H9 (cell line): ENCODE data around the gene LTF. TPM values are rescaled to one million over a fixed set of nuclear protein-coding genes. Genes with fewer than 3 reads are reported as not detected.

ENCODE experiments used
- DNase-seq: peaks from one replicate; pipeline ENCODE4 v3.0.0-alpha.2; 2017
- H2AFZ ChIP-seq: one replicate; pipeline ENCODE4 v1.6.1; 2013; ENCODE audit warnings: mild to moderate bottlenecking, low read length, control low read depth, moderate library complexity
- H2AK5ac ChIP-seq: 2 replicates; pipeline ENCODE4 v1.6.1; 2013; ENCODE audit warnings: low read length, control low read depth, mixed read lengths; ENCODE audit not compliant: insufficient read length
- H2BK120ac ChIP-seq: one replicate; pipeline ENCODE4 v1.6.1; 2013; ENCODE audit warnings: low read depth, mild to moderate bottlenecking, low read length, control low read depth, inconsistent platforms; ENCODE audit not compliant: poor library complexity, severe bottlenecking
- H2BK12ac ChIP-seq: 2 replicates; pipeline ENCODE4 v1.6.1; 2013; ENCODE audit warnings: low read length, control low read depth, mixed read lengths, low read depth; ENCODE audit not compliant: insufficient read length
- H2BK15ac ChIP-seq: 2 replicates; pipeline ENCODE4 v1.6.1; 2013; ENCODE audit warnings: low read depth, low read length, control low read depth
- H2BK20ac ChIP-seq: one replicate; pipeline ENCODE4 v1.6.1; 2013; ENCODE audit warnings: low read depth, mild to moderate bottlenecking, low read length, control low read depth, inconsistent platforms; ENCODE audit not compliant: poor library complexity, severe bottlenecking
- H2BK5ac ChIP-seq: 2 replicates; pipeline ENCODE4 v1.6.1; 2013; ENCODE audit warnings: low read length, control low read depth, mixed read lengths; ENCODE audit not compliant: insufficient read length
- H3K14ac ChIP-seq: 2 replicates; pipeline ENCODE4 v1.6.1; 2013; ENCODE audit warnings: low read length, control low read depth; ENCODE audit not compliant: insufficient read depth
- H3K18ac ChIP-seq: 2 replicates; pipeline ENCODE4 v1.6.1; 2013; ENCODE audit warnings: low read depth, mild to moderate bottlenecking, mixed read lengths, low read length, control low read depth; ENCODE audit not compliant: insufficient read length
- H3K23ac ChIP-seq: 2 replicates; pipeline ENCODE4 v1.6.1; 2013; ENCODE audit warnings: low read length, control low read depth, mixed read lengths, low read depth; ENCODE audit not compliant: insufficient read length
- H3K23me2 ChIP-seq: 2 replicates; pipeline ENCODE4 v1.6.1; 2013; ENCODE audit warnings: low read depth, mild to moderate bottlenecking, mixed read lengths, low read length, control low read depth; ENCODE audit not compliant: insufficient read length, poor library complexity, severe bottlenecking
- H3K27ac ChIP-seq: 2 replicates; pipeline ENCODE4 v1.5.1; 2013; ENCODE audit warnings: low read length, control low read depth, mixed read lengths, low read depth; ENCODE audit not compliant: insufficient read length
- H3K27me3 ChIP-seq: 2 replicates; pipeline ENCODE4 v1.6.1; 2013; ENCODE audit warnings: low read length, control low read depth, inconsistent platforms; ENCODE audit not compliant: insufficient read depth
- H3K4ac ChIP-seq: 2 replicates; pipeline ENCODE4 v1.6.1; 2013; ENCODE audit warnings: low read depth, mild to moderate bottlenecking, control low read depth, inconsistent platforms, low read length, moderate library complexity
- H3K4me1 ChIP-seq: 2 replicates; pipeline ENCODE4 v1.6.1; 2013; ENCODE audit warnings: low read length, control low read depth, inconsistent platforms; ENCODE audit not compliant: insufficient read depth
- H3K4me2 ChIP-seq: 2 replicates; pipeline ENCODE4 v1.6.1; 2013; ENCODE audit warnings: low read length, control low read depth, mixed read lengths; ENCODE audit not compliant: insufficient read length, insufficient read depth
- H3K56ac ChIP-seq: 2 replicates; pipeline ENCODE4 v1.6.1; 2013; ENCODE audit warnings: low read depth, mild to moderate bottlenecking, mixed read lengths, low read length, control low read depth; ENCODE audit not compliant: insufficient read length
- H3K79me1 ChIP-seq: 2 replicates; pipeline ENCODE4 v1.6.1; 2013; ENCODE audit warnings: low read depth, mild to moderate bottlenecking, moderate library complexity, low read length, control low read depth, inconsistent platforms; ENCODE audit not compliant: insufficient read depth, poor library complexity, severe bottlenecking
- H3K79me2 ChIP-seq: 2 replicates; pipeline ENCODE4 v1.6.1; 2013; ENCODE audit warnings: low read length, control low read depth, inconsistent platforms; ENCODE audit not compliant: insufficient read depth
- H3K9ac ChIP-seq: 2 replicates; pipeline ENCODE4 v1.6.1; 2013; ENCODE audit warnings: low read length, control low read depth, mixed read lengths; ENCODE audit not compliant: insufficient read length; ENCODE audit errors: extremely low read depth
- H3K9me3 ChIP-seq: one replicate; pipeline ENCODE4 v1.6.1; 2013; ENCODE audit warnings: low read depth, low read length, inconsistent platforms; ENCODE audit not compliant: control insufficient read depth
- H3T11ph ChIP-seq: one replicate; pipeline ENCODE4 v1.6.1; 2013; ENCODE audit warnings: mild to moderate bottlenecking, low read length, control low read depth, inconsistent platforms
- H4K20me1 ChIP-seq: one replicate; pipeline ENCODE4 v1.6.1; 2013; ENCODE audit not compliant: control insufficient read depth, insufficient read length, insufficient read depth
- H4K5ac ChIP-seq: 2 replicates; pipeline ENCODE4 v1.6.1; 2013; ENCODE audit warnings: low read depth, mild to moderate bottlenecking, mixed read lengths, low read length, control low read depth; ENCODE audit not compliant: insufficient read length
- H4K8ac ChIP-seq: replicated peaks from 2 replicates; pipeline ENCODE4 v1.6.1; 2013; ENCODE audit warnings: low read length, control low read depth, mixed read lengths, low read depth; ENCODE audit not compliant: insufficient read length
- H4K91ac ChIP-seq: 2 replicates; pipeline ENCODE4 v1.6.1; 2013; ENCODE audit warnings: low read depth, mild to moderate bottlenecking, moderate library complexity, mixed read lengths, low read length, control low read depth; ENCODE audit not compliant: insufficient read length
- H3K27ac Mint-ChIP-seq, 3 experiments: 2 replicates in 2 of 3; 3 replicates in 1 of 3; pipeline ENCODE4 v1.8.0; 2020 to 2021; ENCODE audit warnings: mixed read lengths in 3 of 3, mild to moderate bottlenecking in 1 of 3, moderate library complexity in 1 of 3
- H3K27me3 Mint-ChIP-seq: 2 replicates; pipeline ENCODE4 v1.8.0; 2021; ENCODE audit warnings: low read depth, mild to moderate bottlenecking, moderate library complexity, mixed read lengths
- H3K36me3 Mint-ChIP-seq, 3 experiments: 2 replicates in 2 of 3; 3 replicates in 1 of 3; pipeline ENCODE4 v1.8.0; 2020 to 2021; ENCODE audit warnings: low read depth in 3 of 3, mixed read lengths in 3 of 3; ENCODE audit not compliant: insufficient read depth in 1 of 3
- H3K4me1 Mint-ChIP-seq, 2 experiments: 2 replicates each; pipeline ENCODE4 v1.8.0; 2020; ENCODE audit warnings: mixed read lengths in 2 of 2
- H3K4me3 Mint-ChIP-seq, 2 experiments: 2 replicates in 1 of 2; 3 replicates in 1 of 2; pipeline ENCODE4 v1.8.0; 2020 to 2021; ENCODE audit warnings: mild to moderate bottlenecking in 2 of 2, mixed read lengths in 2 of 2, moderate library complexity in 1 of 2
- H3K9me3 Mint-ChIP-seq, 2 experiments: 2 replicates in 1 of 2; 3 replicates in 1 of 2; pipeline ENCODE4 v1.8.0; 2020; ENCODE audit warnings: mild to moderate bottlenecking in 2 of 2, mixed read lengths in 2 of 2, moderate library complexity in 1 of 2
- WGBS: extraction: QIAGEN DNeasy Blood & Tissue Kit; methylation state at CpG from one replicate; pipeline ENCODE4 v1.1.7; 2013; ENCODE audit warnings: missing lambda C conversion rate, low lambda C conversion rate, mixed read lengths; ENCODE audit not compliant: insufficient read length; ENCODE audit errors: extremely low coverage; 5-methylcytosine and 5-hydroxymethylcytosine counted together
- total RNA-seq: library from RNA; stranded (reverse); gene quantifications from 2 replicates; pipeline ENCODE4 v1.2.1, GENCODE V29; 2021
- TF ChIP-seq, protein P1 (sequence below): fragments of 200-600 bp; sonication (generic); conservative IDR thresholded peaks from 3 replicates; pipeline ENCODE4 v1.8.0; 2021; ENCODE audit warnings: antibody characterized with exemption, mild to moderate bottlenecking

The LTF gene
- total RNA-seq, 1 experiment from 2014 or later, result not detected

DNA sequence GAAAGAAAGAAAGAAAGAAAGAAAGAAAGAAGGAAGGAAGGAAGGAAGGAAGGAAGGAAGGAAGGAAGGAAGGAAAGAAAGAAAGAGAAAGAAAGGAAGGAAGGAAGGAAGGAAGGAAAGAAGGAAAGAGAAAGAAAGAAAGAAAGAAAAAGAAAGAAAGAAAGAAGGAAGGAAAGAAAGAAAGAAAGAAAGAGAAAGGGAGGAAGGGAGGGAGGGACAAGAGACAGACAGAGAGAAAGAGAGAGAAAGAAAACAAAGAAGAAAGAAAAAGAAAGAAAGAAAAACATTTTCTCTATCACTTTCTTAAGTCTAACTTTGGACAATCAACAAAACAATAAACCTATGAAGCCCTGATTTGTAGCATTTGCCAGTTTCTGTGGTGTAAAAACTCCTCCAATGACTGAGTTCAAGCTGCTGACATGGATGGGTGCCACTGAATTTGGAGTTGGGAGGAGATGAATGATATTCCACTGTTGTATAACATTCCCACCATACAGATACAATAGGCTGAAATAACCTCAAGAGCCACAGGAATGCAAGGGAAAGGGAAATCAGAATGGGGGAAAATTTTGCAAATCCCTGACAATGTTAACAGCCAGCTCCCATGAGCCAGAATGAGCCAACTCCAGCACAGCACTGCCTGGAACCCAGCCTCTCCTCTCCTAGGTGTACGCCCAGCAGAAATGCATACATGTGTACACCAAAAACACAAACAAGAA lies 18.1 kb upstream of the LTF start:
- WGBS, result no CpG with 5 or more reads among the region's 1 CpG
- H3K4me3 Mint-ChIP-seq, result no peak overlapping the region
- H3K9me3 Mint-ChIP-seq, result no peaks in the 10 kb centered on the region; a peak in 1 of 5 replicates
- DNase-seq, result no peak
- no peaks in the 10 kb centered on the region for H3K36me3 Mint-ChIP-seq
- H2BK20ac ChIP-seq, result no peak overlapping the region
- no peak overlapping the region for H3K9ac ChIP-seq
- no peak overlapping the region for H3K18ac ChIP-seq
- H3K27me3 ChIP-seq, result no peaks in the 10 kb centered on the region
- no peak overlapping the region for H3K4ac ChIP-seq
- H3T11ph ChIP-seq, result no peak overlapping the region
- H3K27ac Mint-ChIP-seq, result no peak overlapping the region
- H4K91ac ChIP-seq, result no peak overlapping the region
- no peaks in the 10 kb centered on the region for H3K4me1 ChIP-seq
- H3K56ac ChIP-seq, result no peak overlapping the region
- no peak overlapping the region for H3K14ac ChIP-seq
- no peak overlapping the region for H3K4me2 ChIP-seq
- H2BK5ac ChIP-seq, result no peak overlapping the region
- H3K27me3 Mint-ChIP-seq, result peaks cover 9% of the 10 kb centered on the region
- H2BK120ac ChIP-seq, result no peak overlapping the region
- H3K9me3 ChIP-seq, result no peaks in the 10 kb centered on the region
- no peak overlapping the region for H3K27ac ChIP-seq
- no peak overlapping the region for H2BK12ac ChIP-seq
- H3K23ac ChIP-seq, result no peak overlapping the region
- H2BK15ac ChIP-seq, result no peak overlapping the region
- no peaks in the 10 kb centered on the region for H3K79me2 ChIP-seq
- H4K8ac ChIP-seq, result no peak overlapping the region
- H2AFZ ChIP-seq, result no peak overlapping the region
- H3K79me1 ChIP-seq, result no peaks in the 10 kb centered on the region
- H2AK5ac ChIP-seq, result no peak overlapping the region
- 0 out of 4 replicates have a peak, but pooled peaks cover 0 to 2% of the 10 kb centered on the region in 2 experiments for H3K4me1 Mint-ChIP-seq
- no peaks in the 10 kb centered on the region for H4K20me1 ChIP-seq
- TF ChIP-seq, protein P1, sequence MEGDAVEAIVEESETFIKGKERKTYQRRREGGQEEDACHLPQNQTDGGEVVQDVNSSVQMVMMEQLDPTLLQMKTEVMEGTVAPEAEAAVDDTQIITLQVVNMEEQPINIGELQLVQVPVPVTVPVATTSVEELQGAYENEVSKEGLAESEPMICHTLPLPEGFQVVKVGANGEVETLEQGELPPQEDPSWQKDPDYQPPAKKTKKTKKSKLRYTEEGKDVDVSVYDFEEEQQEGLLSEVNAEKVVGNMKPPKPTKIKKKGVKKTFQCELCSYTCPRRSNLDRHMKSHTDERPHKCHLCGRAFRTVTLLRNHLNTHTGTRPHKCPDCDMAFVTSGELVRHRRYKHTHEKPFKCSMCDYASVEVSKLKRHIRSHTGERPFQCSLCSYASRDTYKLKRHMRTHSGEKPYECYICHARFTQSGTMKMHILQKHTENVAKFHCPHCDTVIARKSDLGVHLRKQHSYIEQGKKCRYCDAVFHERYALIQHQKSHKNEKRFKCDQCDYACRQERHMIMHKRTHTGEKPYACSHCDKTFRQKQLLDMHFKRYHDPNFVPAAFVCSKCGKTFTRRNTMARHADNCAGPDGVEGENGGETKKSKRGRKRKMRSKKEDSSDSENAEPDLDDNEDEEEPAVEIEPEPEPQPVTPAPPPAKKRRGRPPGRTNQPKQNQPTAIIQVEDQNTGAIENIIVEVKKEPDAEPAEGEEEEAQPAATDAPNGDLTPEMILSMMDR, result no peak
- no peak overlapping the region for H4K5ac ChIP-seq
- no peaks in the 10 kb centered on the region for H3K23me2 ChIP-seq
